WTC11 (cell line): ENCODE data around the gene PHAF1.

ENCODE experiments used
- CTCF ChIP-seq: fragments of 200-600 bp; IDR thresholded peaks from 2 replicates; pipeline ENCODE4 v1.8.0; 2022; ENCODE audit warnings: antibody characterized with exemption
- ELF4 ChIP-seq: sonication (generic); formaldehyde crosslinking; IDR thresholded peaks from 2 replicates; pipeline ENCODE4 v1.8.1; 2022; ENCODE audit warnings: low read depth, mild to moderate bottlenecking, moderate library complexity, missing genetic modification reagents
- GABPB1 ChIP-seq: sonication (generic); formaldehyde crosslinking; IDR thresholded peaks from 2 replicates; pipeline ENCODE4 v1.8.1; 2023; ENCODE audit warnings: mild to moderate bottlenecking, missing genetic modification reagents
- MAX ChIP-seq: sonication (generic); formaldehyde crosslinking; IDR thresholded peaks from 2 replicates; pipeline ENCODE4 v1.8.0; 2022; ENCODE audit warnings: mild to moderate bottlenecking, missing genetic modification reagents
- NFYB ChIP-seq: sonication (generic); formaldehyde crosslinking; conservative IDR thresholded peaks from 2 replicates; pipeline ENCODE4 v1.8.0; 2022; ENCODE audit warnings: low read depth, missing genetic modification reagents

- TF ChIP-seq NFYB (CRISPR knock-in tag) (no peak), CTCF (no peak), GABPB1 (CRISPR knock-in tag) (no peak), ELF4 (no peak), MAX (CRISPR knock-in tag) (no peak)
These were observed 71.6 kb downstream of the PHAF1 start for GRCh38 chr16:67181346-67181745.
